ENCODE data around the gene TSGA10IP. TPM values are rescaled to one million over a fixed set of nuclear protein-coding genes. Genes with fewer than 3 reads are reported as not detected.

TSGA10IP gene
- total RNA-seq, 1 experiment from 2014 or later = not detected

GRCh38 chr11:66008468-66009101 lies 63.3 kb downstream of the TSGA10IP start:
- peaks cover 13% of the 10 kb centered on the region for H3K36me3 ChIP-seq
- peak; percentile 78 to 80 for DNase-seq
- H3K27me3 ChIP-seq = no peaks in the 10 kb centered on the region
- no peaks in the 10 kb centered on the region for H3K9me3 ChIP-seq (replicated peaks)
- peaks cover 31% of the 10 kb centered on the region for H3K4me1 ChIP-seq
- H3K4me3 ChIP-seq = no peak overlapping the region
- no peak overlapping the region for H3K27ac ChIP-seq

Other genes starting within 250 kb of the TSGA10IP start
- 30.7 and 34.0 TPM in 2 replicates for gene KAT5, start 233.2 kb upstream of the TSGA10IP start, total RNA-seq (2014; rRNA removed; shearing (Covaris generic))
- gene RNASEH2C, start 224.7 kb upstream of the TSGA10IP start, total RNA-seq (2014; rRNA removed; shearing (Covaris generic)) = 49.3 and 50.9 TPM in 2 replicates
- gene AP5B1, start 164.5 kb upstream of the TSGA10IP start, total RNA-seq (2014; rRNA removed; shearing (Covaris generic)) = 1.8 and 2.0 TPM in 2 replicates
- gene OVOL1, start 158.4 kb upstream of the TSGA10IP start, total RNA-seq (2014; rRNA removed; shearing (Covaris generic)) = not detected in 2 replicates
- gene SNX32, start 111.5 kb upstream of the TSGA10IP start, total RNA-seq (2014; rRNA removed; shearing (Covaris generic)) = 0.04 TPM in 1 of 2 replicates, not detected in the other
- gene CFL1, start 87.3 kb upstream of the TSGA10IP start, total RNA-seq (2014; rRNA removed; shearing (Covaris generic)) = 743 and 763 TPM in 2 replicates
- gene MUS81, start 85.0 kb upstream of the TSGA10IP start, total RNA-seq (2014; rRNA removed; shearing (Covaris generic)) = 31.1 and 35.1 TPM in 2 replicates
- gene EFEMP2, start 72.7 kb upstream of the TSGA10IP start, total RNA-seq (2014; rRNA removed; shearing (Covaris generic)) = 21.5 and 23.9 TPM in 2 replicates
- gene CTSW, start 65.6 kb upstream of the TSGA10IP start, total RNA-seq (2014; rRNA removed; shearing (Covaris generic)) = not detected in 2 replicates
- gene FIBP, start 57.0 kb upstream of the TSGA10IP start, total RNA-seq (2014; rRNA removed; shearing (Covaris generic)) = 64.3 and 68.1 TPM in 2 replicates
- 25.2 and 30.6 TPM in 2 replicates for gene CCDC85B, start 54.8 kb upstream of the TSGA10IP start, total RNA-seq (2014; rRNA removed; shearing (Covaris generic))
- gene FOSL1, start 45.1 kb upstream of the TSGA10IP start, total RNA-seq (2014; rRNA removed; shearing (Covaris generic)) = 1.5 and 1.9 TPM in 2 replicates
- 9.2 and 10.3 TPM in 2 replicates for gene C11orf68, start 26.4 kb upstream of the TSGA10IP start, total RNA-seq (2014; rRNA removed; shearing (Covaris generic))
- gene DRAP1, start 26.1 kb upstream of the TSGA10IP start, total RNA-seq (2014; rRNA removed; shearing (Covaris generic)) = 72.7 and 77.7 TPM in 2 replicates
- 52.3 and 63.5 TPM in 2 replicates for gene SART1, start 16.3 kb downstream of the TSGA10IP start, total RNA-seq (2014; rRNA removed; shearing (Covaris generic))
- gene EIF1AD, start 56.7 kb downstream of the TSGA10IP start, total RNA-seq (2014; rRNA removed; shearing (Covaris generic)) = 52.9 and 55.1 TPM in 2 replicates
- 181 and 199 TPM in 2 replicates for gene BANF1, start 57.0 kb downstream of the TSGA10IP start, total RNA-seq (2014; rRNA removed; shearing (Covaris generic))
- not detected in 2 replicates for gene CST6, start 66.5 kb downstream of the TSGA10IP start, total RNA-seq (2014; rRNA removed; shearing (Covaris generic))
- 0.24 and 0.51 TPM in 2 replicates for gene CATSPER1, start 81.0 kb downstream of the TSGA10IP start, total RNA-seq (2014; rRNA removed; shearing (Covaris generic))
- gene GAL3ST3, start 103.7 kb downstream of the TSGA10IP start, total RNA-seq (2014; rRNA removed; shearing (Covaris generic)) = not detected in 2 replicates
- 163 and 169 TPM in 2 replicates for gene SF3B2, start 106.9 kb downstream of the TSGA10IP start, total RNA-seq (2014; rRNA removed; shearing (Covaris generic))
- gene PACS1, start 124.8 kb downstream of the TSGA10IP start, total RNA-seq (2014; rRNA removed; shearing (Covaris generic)) = 11.8 and 12.5 TPM in 2 replicates

All from SJCRH30 (cell line).